CD4-positive, alpha-beta memory T cell (primary cell): ENCODE results near the gene HOXA10. TPM values are rescaled to one million over a fixed set of nuclear protein-coding genes. Genes with fewer than 3 reads are reported as not detected.

ENCODE experiments used
- CTCF ChIA-PET: fragments of 350-600 bp; sonication (Branson Sonifier 250); formaldehyde crosslinking; loops from one replicate; lab custom pipeline; 2021; ENCODE audit warnings: inconsistent platforms; ENCODE audit not compliant: partially characterized antibody; lab: Charles Lee
- POLR2A ChIA-PET: fragments of 350-600 bp; sonication (Branson Sonifier 250); formaldehyde crosslinking; loops from one replicate; lab custom pipeline; 2021; ENCODE audit not compliant: partially characterized antibody; lab: Charles Lee
- DNase-seq, 5 donors: peaks; one replicate each; pipeline versions ENCODE4 v3.0.0 to v3.0.0-alpha.2; 2020 to 2022; ENCODE audit warnings: mixed read lengths in 1 of 5
- H3K27ac ChIP-seq: one replicate; pipeline ENCODE4 v1.7.0; 2013; ENCODE audit warnings: low read depth, low read length
- H3K27me3 ChIP-seq: 2 replicates; pipeline ENCODE4 v1.7.0; 2013; ENCODE audit warnings: mild to moderate bottlenecking, low read length, moderate library complexity; ENCODE audit not compliant: insufficient read depth
- H3K36me3 ChIP-seq: 2 replicates; pipeline ENCODE4 v1.7.0; 2013; ENCODE audit warnings: mild to moderate bottlenecking, low read length, moderate library complexity; ENCODE audit not compliant: insufficient read depth
- H3K4me1 ChIP-seq: 2 replicates; pipeline ENCODE4 v1.7.0; 2013; ENCODE audit warnings: mild to moderate bottlenecking, low read length, moderate library complexity; ENCODE audit not compliant: insufficient read depth
- H3K4me3 ChIP-seq, 2 donors: one replicate each; pipeline ENCODE4 v1.7.0; 2013; ENCODE audit warnings: low read length in 2 of 2, mild to moderate bottlenecking in 1 of 2
- H3K9me3 ChIP-seq, 2 donors: one replicate each; pipeline ENCODE4 v1.7.0; 2013; ENCODE audit warnings: low read length in 2 of 2, control low read depth in 1 of 2; ENCODE audit not compliant: control insufficient read depth in 1 of 2
- H3K27ac Mint-ChIP-seq, 7 donors: one replicate each; pipeline ENCODE4 v1.8.0; 2020 to 2021; ENCODE audit warnings: mixed read lengths in 7 of 7, mild to moderate bottlenecking in 6 of 7, inconsistent platforms in 3 of 7, moderate library complexity in 3 of 7
- H3K27me3 Mint-ChIP-seq, 2 donors: one replicate each; pipeline ENCODE4 v1.8.0; 2020 to 2021; ENCODE audit warnings: mixed read lengths in 2 of 2
- H3K36me3 Mint-ChIP-seq, 2 donors: one replicate each; pipeline ENCODE4 v1.8.0; 2020 to 2021; ENCODE audit warnings: mixed read lengths in 2 of 2, inconsistent platforms in 1 of 2, mild to moderate bottlenecking in 1 of 2
- H3K4me1 Mint-ChIP-seq, 4 donors: one replicate each; pipeline ENCODE4 v1.8.0; 2020 to 2021; ENCODE audit warnings: mixed read lengths in 4 of 4, mild to moderate bottlenecking in 1 of 4
- H3K4me3 Mint-ChIP-seq, 8 donors: one replicate each; pipeline ENCODE4 v1.8.0; 2020 to 2021; ENCODE audit warnings: mixed read lengths in 8 of 8, mild to moderate bottlenecking in 7 of 8, moderate library complexity in 6 of 8, inconsistent platforms in 3 of 8
- H3K9me3 Mint-ChIP-seq, 8 donors: one replicate each; pipeline ENCODE4 v1.8.0; 2020 to 2021; ENCODE audit warnings: mixed read lengths in 8 of 8, mild to moderate bottlenecking in 5 of 8, inconsistent platforms in 3 of 8, moderate library complexity in 1 of 8
- intact Hi-C: fragments of 100-400 bp; cut with micrococcal nuclease; formaldehyde crosslinking; loops from one replicate; pipeline ENCODE4 v1.15.1; 2023
- polyA plus RNA-seq, 2 donors: library from polyadenylated mRNA; unstranded; fragments of 300-500 nt; fragmentation: Illumina TruSeq; gene quantifications; one replicate each; pipeline ENCODE4 v1.2.3, GENCODE V29; 2021
- total RNA-seq, 2 experiments: library from RNA; stranded (reverse); gene quantifications; one replicate each; pipeline ENCODE4 v1.2.3, GENCODE V29; 2021

The HOXA10 gene
- total and polyA plus RNA-seq, 4 experiments from 2014 or later = not detected

GRCh38 chr7:27174874-27175625 is 930 bp upstream of the HOXA10 start:
- intact Hi-C loops = no loop called here
- Histone ChIP-seq H3K9me3 (no peaks in the 10 kb centered on the region), H3K36me3 (no peaks in the 10 kb centered on the region), H3K27me3 (peaks cover 63% of the 10 kb centered on the region), H3K4me1 (peaks cover 35% of the 10 kb centered on the region), H3K27ac (no peak overlapping the region), H3K4me3 (no peak overlapping the region)
- Mint-ChIP-seq H3K4me1 (peaks cover 11 to 37% (median 20%) of the 10 kb centered on the region in 4 donors), H3K27ac (peak overlapping the region in 1 of 7 donors; percentile 72), H3K27me3 (peaks cover 63 to 73% of the 10 kb centered on the region in 2 donors), H3K36me3 (peaks cover 2 to 4% of the 10 kb centered on the region in 2 donors), H3K4me3 (peak overlapping the region in 6 of 8 donors; percentile 34 to 81 (median 54)), H3K9me3 (peaks cover 0 to 14% (median 2%) of the 10 kb centered on the region in 8 donors)
- ChIA-PET POLR2A (interaction anchor here (0.9 to 1.8 kb wide), 2 partner anchors 8 to 10 kb away, joined by 3 to 9 read pairs; partner anchors contain the start of gene HOXA11), CTCF (interaction anchor here (1.2 to 3.2 kb wide), 4 partner anchors 12 to 21 kb away, joined by 3 to 10 read pairs (median 6); partner anchors contain the start of gene HOXA7)
- DNase-seq = no peak

- Mint-ChIP-seq H3K36me3 (peaks cover 0 to 2% of the 10 kb centered on the region in 2 donors), H3K27me3 (peaks cover 58 to 66% of the 10 kb centered on the region in 2 donors), H3K4me3 (peak overlapping the region in 1 of 8 donors; percentile 15), H3K27ac (peak overlapping the region in 1 of 7 donors; percentile 54), H3K9me3 (peaks cover 0 to 16% (median 3%) of the 10 kb centered on the region in 8 donors), H3K4me1 (peaks cover 14 to 33% (median 20%) of the 10 kb centered on the region in 4 donors)
- Histone ChIP-seq H3K4me3 (peak overlapping the region in 1 of 2 donors; percentile 32), H3K27me3 (peaks cover 64% of the 10 kb centered on the region), H3K27ac (no peak overlapping the region), H3K4me1 (peaks cover 36% of the 10 kb centered on the region), H3K36me3 (no peaks in the 10 kb centered on the region), H3K9me3 (no peaks in the 10 kb centered on the region)
- intact Hi-C loops = loop anchor here (1.0 kb wide), 1 partner anchor 11 kb away; no protein-coding TSS in a partner anchor
- DNase-seq = peak in 1 of 5 donors; percentile 53
- CTCF ChIA-PET = interaction anchor here (1.4 to 3.2 kb wide), 3 partner anchors 13 to 1322 kb away, joined by 3 to 10 read pairs (median 3); no protein-coding TSS in a partner anchor
- POLR2A ChIA-PET = interaction anchor here (1.1 to 2.6 kb wide), 6 partner anchors 10 to 1312 kb away, joined by 3 to 9 read pairs (median 6); partner anchors contain the start of genes HOXA11 and HOXA7
Measured at GRCh38 chr7:27173511-27173955, 587 bp downstream of the HOXA10 start.

GRCh38 chr7:27172823-27173510 is 1.2 kb downstream of the HOXA10 start:
- ChIA-PET CTCF (interaction anchor here (0.7 to 3.2 kb wide), 4 partner anchors 10 to 1321 kb away, joined by 3 to 10 read pairs (median 3); no protein-coding TSS in a partner anchor), POLR2A (interaction anchor here (0.8 to 2.6 kb wide), 6 partner anchors 11 to 1311 kb away, joined by 3 to 6 read pairs (median 4); partner anchors contain the start of genes HOXA11 and HOXA7)
- Histone ChIP-seq H3K36me3 (no peaks in the 10 kb centered on the region), H3K9me3 (no peaks in the 10 kb centered on the region), H3K27ac (no peak overlapping the region), H3K4me3 (peak overlapping the region in 1 of 2 donors; percentile 32), H3K27me3 (peaks cover 69% of the 10 kb centered on the region), H3K4me1 (peaks cover 37% of the 10 kb centered on the region)
- Mint-ChIP-seq H3K27me3 (peaks cover 60 to 66% of the 10 kb centered on the region in 2 donors), H3K4me3 (peak overlapping the region in 7 of 8 donors; percentile 39 to 85 (median 65)), H3K9me3 (peaks cover 0 to 22% (median 4%) of the 10 kb centered on the region in 8 donors), H3K36me3 (peaks cover 0 to 2% of the 10 kb centered on the region in 2 donors), H3K27ac (peak overlapping the region in 2 of 7 donors; percentile 83 to 84), H3K4me1 (peaks cover 14 to 39% (median 21%) of the 10 kb centered on the region in 4 donors)
- DNase-seq = no peak
- intact Hi-C loops = loop anchor here (1.0 kb wide), 1 partner anchor 11 kb away; no protein-coding TSS in a partner anchor

GRCh38 chr7:27172315-27172774 is 1.8 kb downstream of the HOXA10 start:
- Mint-ChIP-seq H3K27me3 (peaks cover 59 to 65% of the 10 kb centered on the region in 2 donors), H3K4me3 (peak overlapping the region; percentile 20 to 85 (median 72)), H3K36me3 (peaks cover 0 to 2% of the 10 kb centered on the region in 2 donors), H3K27ac (peak overlapping the region in 4 of 7 donors; percentile 19 to 83 (median 48)), H3K9me3 (peaks cover 0 to 27% (median 6%) of the 10 kb centered on the region in 8 donors), H3K4me1 (peaks cover 14 to 41% (median 21%) of the 10 kb centered on the region in 4 donors)
- intact Hi-C loops = no loop called here
- POLR2A ChIA-PET = interaction anchor here (0.6 to 2.6 kb wide), 7 partner anchors 11 to 1311 kb away, joined by 3 to 6 read pairs (median 3); partner anchors contain the start of genes HOXA11 and HOXA7
- Histone ChIP-seq H3K4me3 (no peak overlapping the region), H3K27ac (no peak overlapping the region), H3K9me3 (no peaks in the 10 kb centered on the region), H3K27me3 (peaks cover 76% of the 10 kb centered on the region), H3K4me1 (peaks cover 37% of the 10 kb centered on the region), H3K36me3 (no peaks in the 10 kb centered on the region)
- CTCF ChIA-PET = interaction anchor here (0.7 to 3.2 kb wide), 4 partner anchors 11 to 1320 kb away, joined by 3 to 10 read pairs (median 3); no protein-coding TSS in a partner anchor
- DNase-seq = peak in 1 of 5 donors; percentile 17

- POLR2A ChIA-PET = interaction anchor here (0.6 to 2.7 kb wide), 3 partner anchors 10 to 41 kb away, joined by 3 to 9 read pairs (median 6); no protein-coding TSS in a partner anchor
- intact Hi-C loops = no loop called here
- Mint-ChIP-seq H3K27me3 (peaks cover 63 to 68% of the 10 kb centered on the region in 2 donors), H3K9me3 (peaks cover 0 to 33% (median 6%) of the 10 kb centered on the region in 8 donors), H3K4me3 (peak overlapping the region; percentile 52 to 85 (median 73)), H3K27ac (peak overlapping the region in 6 of 7 donors; percentile 2 to 83 (median 58)), H3K36me3 (peaks cover 0 to 2% of the 10 kb centered on the region in 2 donors), H3K4me1 (peaks cover 14 to 47% (median 22%) of the 10 kb centered on the region in 4 donors)
- peak in 1 of 5 donors; percentile 18 for DNase-seq
- Histone ChIP-seq H3K4me1 (peaks cover 37% of the 10 kb centered on the region), H3K9me3 (no peaks in the 10 kb centered on the region), H3K27ac (no peak overlapping the region), H3K27me3 (peaks cover 81% of the 10 kb centered on the region), H3K4me3 (no peak overlapping the region), H3K36me3 (no peaks in the 10 kb centered on the region)
- CTCF ChIA-PET = interaction anchor here (1.2 to 1.9 kb wide), 4 partner anchors 8 to 1277 kb away, joined by 3 to 12 read pairs (median 4); no protein-coding TSS in a partner anchor
Measured at GRCh38 chr7:27171637-27172314, 2.3 kb downstream of the HOXA10 start.

GRCh38 chr7:27171325-27171636 is 2.8 kb downstream of the HOXA10 start:
- Histone ChIP-seq H3K27me3 (peaks cover 86% of the 10 kb centered on the region), H3K9me3 (no peaks in the 10 kb centered on the region), H3K36me3 (no peaks in the 10 kb centered on the region), H3K27ac (no peak overlapping the region), H3K4me3 (no peak overlapping the region), H3K4me1 (peaks cover 42% of the 10 kb centered on the region)
- DNase-seq = no peak
- H3K27ac Mint-ChIP-seq = peak overlapping the region in 3 of 7 donors; percentile 19 to 83 (median 75)
- peaks cover 62 to 68% of the 10 kb centered on the region in 2 donors for H3K27me3 Mint-ChIP-seq
- ChIA-PET POLR2A (interaction anchor here (2.7 kb wide), 1 partner anchor 16 kb away, joined by 9 read pairs; no protein-coding TSS in a partner anchor), CTCF (interaction anchor here (1.5 to 1.9 kb wide), 3 partner anchors 8 to 1276 kb away, joined by 4 to 12 read pairs (median 4); no protein-coding TSS in a partner anchor)
- peaks cover 14 to 47% (median 22%) of the 10 kb centered on the region in 4 donors for H3K4me1 Mint-ChIP-seq
- intact Hi-C loops = no loop called here
- H3K9me3 Mint-ChIP-seq = peaks cover 0 to 37% (median 6%) of the 10 kb centered on the region in 8 donors
- peaks cover 0 to 2% of the 10 kb centered on the region in 2 donors for H3K36me3 Mint-ChIP-seq
- H3K4me3 Mint-ChIP-seq = peak overlapping the region in 5 of 8 donors; percentile 13 to 85 (median 61)
